ENCODE results near the gene CACNG3.

DNA sequence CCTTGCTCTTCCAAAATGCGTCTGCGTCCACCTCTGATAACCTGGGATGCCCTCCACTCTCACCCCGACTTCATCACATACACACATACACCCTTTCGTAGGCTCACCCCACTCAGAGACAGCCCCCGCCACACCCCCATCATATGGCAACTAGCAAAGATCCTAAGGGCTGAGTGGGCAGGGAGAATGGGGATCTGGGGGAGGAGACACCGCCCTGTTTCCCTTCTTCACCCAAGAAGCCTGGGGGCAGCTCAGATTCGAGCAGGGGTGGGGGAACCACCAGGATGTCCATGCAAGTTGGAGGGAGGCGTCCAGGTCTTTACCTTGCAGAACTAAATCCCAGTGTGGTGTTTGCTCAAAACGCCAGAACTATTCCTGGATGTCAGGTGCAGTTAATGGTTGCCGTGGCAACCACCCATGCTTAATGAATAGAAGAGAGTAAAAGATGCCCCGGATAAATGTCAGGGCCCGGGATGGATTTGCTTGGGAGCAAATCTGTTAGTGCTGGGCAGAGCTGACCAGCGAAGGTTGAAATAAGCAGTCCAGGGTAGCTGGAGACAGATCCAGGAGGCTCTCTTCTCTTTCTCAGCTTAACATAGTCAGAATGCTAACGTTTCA lies 72.8 kb downstream of the CACNG3 start:
- no peak for TF ChIP-seq POLR2A (IDR thresholded peaks at IDR 0.05)
- TF ChIP-seq, protein P1, sequence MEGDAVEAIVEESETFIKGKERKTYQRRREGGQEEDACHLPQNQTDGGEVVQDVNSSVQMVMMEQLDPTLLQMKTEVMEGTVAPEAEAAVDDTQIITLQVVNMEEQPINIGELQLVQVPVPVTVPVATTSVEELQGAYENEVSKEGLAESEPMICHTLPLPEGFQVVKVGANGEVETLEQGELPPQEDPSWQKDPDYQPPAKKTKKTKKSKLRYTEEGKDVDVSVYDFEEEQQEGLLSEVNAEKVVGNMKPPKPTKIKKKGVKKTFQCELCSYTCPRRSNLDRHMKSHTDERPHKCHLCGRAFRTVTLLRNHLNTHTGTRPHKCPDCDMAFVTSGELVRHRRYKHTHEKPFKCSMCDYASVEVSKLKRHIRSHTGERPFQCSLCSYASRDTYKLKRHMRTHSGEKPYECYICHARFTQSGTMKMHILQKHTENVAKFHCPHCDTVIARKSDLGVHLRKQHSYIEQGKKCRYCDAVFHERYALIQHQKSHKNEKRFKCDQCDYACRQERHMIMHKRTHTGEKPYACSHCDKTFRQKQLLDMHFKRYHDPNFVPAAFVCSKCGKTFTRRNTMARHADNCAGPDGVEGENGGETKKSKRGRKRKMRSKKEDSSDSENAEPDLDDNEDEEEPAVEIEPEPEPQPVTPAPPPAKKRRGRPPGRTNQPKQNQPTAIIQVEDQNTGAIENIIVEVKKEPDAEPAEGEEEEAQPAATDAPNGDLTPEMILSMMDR (IDR thresholded peaks at IDR 0.05) = no peak

Measured in right lobe of liver (tissue), 4 donors.